K562 (cell line): Measurements from ENCODE around the gene SYPL2.

Experiments used
- CBFB ChIP-seq: sonication (generic); formaldehyde crosslinking; IDR thresholded peaks from 2 replicates; pipeline ENCODE4 v1.4.0; 2020; ENCODE audit warnings: mild to moderate bottlenecking, missing genetic modification reagents
- KLF16 ChIP-seq: IDR thresholded peaks from 2 replicates; pipeline ENCODE4 v1.6.1; 2016; ENCODE audit warnings: antibody characterized with exemption
- MEIS2 ChIP-seq: fragments of 450-650 bp; IDR thresholded peaks from 2 replicates; pipeline ENCODE4 v1.6.1; 2014; ENCODE audit warnings: mild to moderate bottlenecking; ENCODE audit not compliant: partially characterized antibody
- ZEB2 ChIP-seq: fragments of 450-650 bp; IDR thresholded peaks from 2 replicates; pipeline ENCODE4 v1.6.1; 2016
- TF ChIP-seq, protein P1 (sequence below), 3 experiments: IDR thresholded peaks in 2 of 3; conservative IDR thresholded peaks in 1 of 3; 2 replicates each; pipeline ENCODE4 v1.5.1; 2011 to 2012; ENCODE audit warnings: low read length in 3 of 3, mild to moderate bottlenecking in 3 of 3, control low read depth in 2 of 3, improper control_type of control experiment in 1 of 3, inconsistent platforms in 1 of 3, low read depth in 1 of 3, mixed read lengths in 1 of 3, moderate library complexity in 1 of 3; ENCODE audit not compliant: insufficient read depth in 2 of 3

DNA sequence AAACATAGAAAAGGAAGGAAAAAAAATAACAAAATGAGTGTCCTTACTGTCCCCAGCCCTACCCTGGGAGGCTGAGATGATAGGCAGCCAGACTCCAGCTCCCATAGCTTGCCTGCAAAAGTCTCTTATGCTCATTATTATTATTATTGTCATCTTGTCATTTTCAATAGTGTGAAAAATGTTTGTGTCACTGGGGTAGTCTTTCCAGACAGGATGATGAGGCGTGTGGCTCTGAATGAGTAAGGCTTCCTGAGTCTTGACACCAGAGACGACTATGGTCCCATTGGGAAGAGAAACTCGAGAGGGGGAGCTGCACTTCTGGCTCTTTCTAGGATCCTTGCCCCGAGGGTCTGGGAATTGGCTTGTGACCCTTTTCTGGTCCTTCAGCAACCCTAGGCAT lies 26.4 kb downstream of the SYPL2 start:
- TF ChIP-seq KLF16 (no peak), ZEB2 (no peak), MEIS2 (no peak), CBFB (CRISPR knock-in tag) (no peak)
- TF ChIP-seq, protein P1, sequence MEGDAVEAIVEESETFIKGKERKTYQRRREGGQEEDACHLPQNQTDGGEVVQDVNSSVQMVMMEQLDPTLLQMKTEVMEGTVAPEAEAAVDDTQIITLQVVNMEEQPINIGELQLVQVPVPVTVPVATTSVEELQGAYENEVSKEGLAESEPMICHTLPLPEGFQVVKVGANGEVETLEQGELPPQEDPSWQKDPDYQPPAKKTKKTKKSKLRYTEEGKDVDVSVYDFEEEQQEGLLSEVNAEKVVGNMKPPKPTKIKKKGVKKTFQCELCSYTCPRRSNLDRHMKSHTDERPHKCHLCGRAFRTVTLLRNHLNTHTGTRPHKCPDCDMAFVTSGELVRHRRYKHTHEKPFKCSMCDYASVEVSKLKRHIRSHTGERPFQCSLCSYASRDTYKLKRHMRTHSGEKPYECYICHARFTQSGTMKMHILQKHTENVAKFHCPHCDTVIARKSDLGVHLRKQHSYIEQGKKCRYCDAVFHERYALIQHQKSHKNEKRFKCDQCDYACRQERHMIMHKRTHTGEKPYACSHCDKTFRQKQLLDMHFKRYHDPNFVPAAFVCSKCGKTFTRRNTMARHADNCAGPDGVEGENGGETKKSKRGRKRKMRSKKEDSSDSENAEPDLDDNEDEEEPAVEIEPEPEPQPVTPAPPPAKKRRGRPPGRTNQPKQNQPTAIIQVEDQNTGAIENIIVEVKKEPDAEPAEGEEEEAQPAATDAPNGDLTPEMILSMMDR (IDR thresholded peaks at IDR 0.05 in 2 of 3, conservative IDR thresholded peaks at IDR 0.05 in 1 of 3; ENCODE audit: insufficient read depth in 2 of 3, low read depth in 1 of 3, low read length in 3 of 3): no peak
